DND-41 (cell line): ENCODE measurements around the gene DPF1.
"Not testable (repeated sequence)": the region's sequence is repeated elsewhere in the genome, so short reads cannot be mapped to it uniquely, and the experiment has no call there.

Experiments
- ATAC-seq: fragments of 200-7000 bp; cut with Tn5 transposase; 3 replicates; pipeline ENCODE4 v1.9.1; 2021; ENCODE audit warnings: low read depth; ENCODE audit not compliant: insufficient read depth
- DNase-seq: peaks from one replicate; pipeline ENCODE4 v3.0.0-alpha.2; 2020
- H2AFZ ChIP-seq: 2 replicates; pipeline ENCODE4 v1.6.0; 2012; ENCODE audit warnings: low read depth, low read length
- H3K27ac ChIP-seq: 2 replicates; pipeline ENCODE4 v1.5.1; 2012; ENCODE audit warnings: low read length, inconsistent platforms
- H3K27me3 ChIP-seq: fragments of 200-600 bp; sonication (generic); 2 replicates; pipeline ENCODE4 v1.6.0; 2012; ENCODE audit warnings: low read length, mild to moderate bottlenecking, inconsistent platforms; ENCODE audit not compliant: insufficient read depth, poor library complexity
- H3K36me3 ChIP-seq: 2 replicates; pipeline ENCODE4 v1.5.1; 2012; ENCODE audit warnings: low read length, inconsistent platforms; ENCODE audit not compliant: insufficient read depth
- H3K4me1 ChIP-seq: 2 replicates; pipeline ENCODE4 v1.5.1; 2012; ENCODE audit warnings: mild to moderate bottlenecking, low read length; ENCODE audit not compliant: insufficient read depth
- H3K4me2 ChIP-seq: 2 replicates; pipeline ENCODE4 v1.6.0; 2012; ENCODE audit warnings: mild to moderate bottlenecking, moderate library complexity, low read length, inconsistent platforms; ENCODE audit not compliant: insufficient read depth
- H3K4me3 ChIP-seq, 2 experiments: fragments of 200-600 bp in 1 of 2; shearing (Covaris generic) in 1 of 2; 2 replicates each; pipeline ENCODE4 v1.5.1; 2012 to 2016; ENCODE audit warnings: inconsistent platforms in 2 of 2, low read length in 2 of 2, mild to moderate bottlenecking in 2 of 2, low read depth in 1 of 2, moderate library complexity in 1 of 2
- H3K79me2 ChIP-seq: 2 replicates; pipeline ENCODE4 v1.6.0; 2012; ENCODE audit warnings: low read length, inconsistent platforms; ENCODE audit not compliant: insufficient read depth
- H3K9ac ChIP-seq: 2 replicates; pipeline ENCODE4 v1.6.0; 2012; ENCODE audit warnings: low read depth, mild to moderate bottlenecking, inconsistent platforms, low read length, moderate library complexity
- H3K9me3 ChIP-seq: 2 replicates; pipeline ENCODE4 v1.5.1; 2012; ENCODE audit warnings: low read length, moderate library complexity, mild to moderate bottlenecking, inconsistent platforms; ENCODE audit not compliant: insufficient read depth, severe bottlenecking
- H4K20me1 ChIP-seq: 2 replicates; pipeline ENCODE4 v1.6.0; 2012; ENCODE audit warnings: low read length; ENCODE audit not compliant: insufficient read depth
- CTCF ChIP-seq: IDR thresholded peaks from 2 replicates; pipeline ENCODE4 v1.5.1; 2012; ENCODE audit warnings: borderline replicate concordance, low read length, moderate library complexity, mild to moderate bottlenecking; ENCODE audit not compliant: poor library complexity, severe bottlenecking; ENCODE audit errors: extremely low read depth
- EZH2 ChIP-seq: IDR thresholded peaks from 3 replicates; pipeline ENCODE4 v1.6.1; 2012; ENCODE audit warnings: borderline replicate concordance, low read depth, mild to moderate bottlenecking, moderate library complexity, low read length, inconsistent platforms; ENCODE audit not compliant: severe bottlenecking

Gene DPF1

GRCh38 chr19:38262585-38263268 is 38.7 kb upstream of the DPF1 start:
- H3K27me3 ChIP-seq, result no peaks in the 10 kb centered on the region
- no peak overlapping the region for H2AFZ ChIP-seq
- no peaks in the 10 kb centered on the region for H4K20me1 ChIP-seq
- TF ChIP-seq CTCF (no peak), EZH2 (no peak)
- DNase-seq (no peak), ATAC-seq (no peak)
- no peak overlapping the region for H3K4me2 ChIP-seq
- H3K9me3 ChIP-seq, result no peaks in the 10 kb centered on the region
- H3K36me3 ChIP-seq, result no peaks in the 10 kb centered on the region
- H3K4me1 ChIP-seq, result no peaks in the 10 kb centered on the region
- H3K27ac ChIP-seq, result no peak overlapping the region
- no peak overlapping the region for H3K4me3 ChIP-seq
- H3K79me2 ChIP-seq, result no peaks in the 10 kb centered on the region
- H3K9ac ChIP-seq, result no peak overlapping the region

GRCh38 chr19:38261942-38262341 is 37.9 kb upstream of the DPF1 start:
- not testable (repeated sequence) for H3K4me2 ChIP-seq, H3K27me3 ChIP-seq, H3K9me3 ChIP-seq, H3K9ac ChIP-seq, H3K4me1 ChIP-seq, H3K4me3 ChIP-seq, H4K20me1 ChIP-seq, H3K36me3 ChIP-seq, DNase-seq, H3K79me2 ChIP-seq, H2AFZ ChIP-seq, ATAC-seq, H3K27ac ChIP-seq

DNA sequence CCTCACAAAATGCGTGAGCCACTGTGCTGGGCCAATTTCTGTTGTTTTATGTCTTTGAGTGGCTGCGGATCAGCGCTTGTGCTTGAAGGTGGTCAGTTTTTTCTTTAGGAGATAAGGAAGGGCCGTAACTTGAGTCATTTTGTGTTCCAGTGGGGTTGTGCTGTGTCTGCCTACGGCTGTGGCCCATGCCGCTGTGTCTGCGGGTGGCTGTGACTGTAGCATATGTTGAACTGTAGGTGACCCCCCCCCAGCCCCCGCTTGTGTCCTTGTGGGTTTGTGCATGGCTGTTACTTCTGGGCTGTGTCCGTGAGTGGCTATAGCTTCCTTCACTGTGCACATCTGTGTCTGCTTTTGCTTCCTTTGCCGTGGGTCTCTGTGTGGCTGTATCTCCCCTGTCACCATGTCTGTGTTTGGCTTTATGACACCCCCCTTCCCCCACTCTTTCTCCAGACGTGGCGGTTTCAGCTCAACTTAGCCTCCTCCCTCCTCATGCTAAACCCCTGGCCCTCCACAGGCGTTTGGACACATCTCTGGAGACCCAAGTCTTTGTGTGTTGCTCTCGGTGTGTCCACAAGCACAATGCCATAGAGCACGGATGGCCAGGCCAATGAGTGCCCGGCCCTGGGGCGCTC is 31.5 kb upstream of the DPF1 start:
- H2AFZ ChIP-seq, result no peak overlapping the region
- H3K36me3 ChIP-seq, result no peaks in the 10 kb centered on the region
- H3K9me3 ChIP-seq, result no peaks in the 10 kb centered on the region
- no peak for TF ChIP-seq EZH2
- TF ChIP-seq CTCF, result no peak
- no peak overlapping the region for H3K27ac ChIP-seq
- no peaks in the 10 kb centered on the region for H3K79me2 ChIP-seq
- DNase-seq (no peak), ATAC-seq (no peak)
- no peaks in the 10 kb centered on the region for H3K4me1 ChIP-seq
- no peak overlapping the region for H3K4me3 ChIP-seq
- no peaks in the 10 kb centered on the region for H4K20me1 ChIP-seq
- no peak overlapping the region for H3K4me2 ChIP-seq
- H3K9ac ChIP-seq, result no peak overlapping the region
- no peaks in the 10 kb centered on the region for H3K27me3 ChIP-seq

GRCh38 chr19:38253788-38254187 is 29.8 kb upstream of the DPF1 start:
- Histone ChIP-seq H3K79me2 (no peaks in the 10 kb centered on the region), H3K4me1 (no peaks in the 10 kb centered on the region), H3K27me3 (no peaks in the 10 kb centered on the region), H3K4me3 (no peak overlapping the region), H3K27ac (no peak overlapping the region), H3K9me3 (no peaks in the 10 kb centered on the region), H3K36me3 (no peaks in the 10 kb centered on the region), H3K4me2 (no peak overlapping the region), H4K20me1 (no peaks in the 10 kb centered on the region), H3K9ac (no peak overlapping the region), H2AFZ (no peak overlapping the region)
- TF ChIP-seq EZH2 (no peak), CTCF (no peak)
- no peak for DNase-seq
- ATAC-seq, result no peak
